ENCODE results near the gene SEPSECS.

DNA sequence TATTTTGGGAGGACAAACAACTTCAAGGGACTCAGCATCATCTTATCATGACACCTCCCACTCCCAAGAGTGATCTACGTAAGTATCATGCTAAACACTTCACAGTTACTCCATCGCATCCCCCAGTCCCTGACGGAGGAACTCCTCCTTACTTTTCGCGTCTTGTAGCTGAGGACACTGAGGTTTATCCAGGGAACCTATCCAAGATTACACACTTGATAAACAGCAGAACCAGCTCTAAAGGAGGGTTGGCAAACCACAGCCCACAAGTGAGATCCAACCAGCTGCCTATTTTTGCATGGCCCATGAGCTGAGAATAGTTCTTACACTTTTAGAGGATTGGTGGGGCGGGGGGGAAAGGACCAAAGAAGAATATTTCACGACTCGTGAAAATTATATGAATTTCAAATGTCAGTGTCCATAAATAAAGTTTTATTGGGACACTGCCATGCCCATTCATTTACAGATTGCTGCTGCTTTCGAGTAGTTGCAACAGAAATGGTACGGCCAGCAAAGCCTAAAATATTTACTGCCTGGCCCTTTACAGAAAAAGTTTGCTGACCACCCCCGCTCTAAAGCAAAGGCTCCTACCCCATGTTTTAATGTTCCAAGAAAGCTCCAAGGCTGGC, 47.8 kb downstream of the SEPSECS start:
- TF ChIP-seq, protein P1, sequence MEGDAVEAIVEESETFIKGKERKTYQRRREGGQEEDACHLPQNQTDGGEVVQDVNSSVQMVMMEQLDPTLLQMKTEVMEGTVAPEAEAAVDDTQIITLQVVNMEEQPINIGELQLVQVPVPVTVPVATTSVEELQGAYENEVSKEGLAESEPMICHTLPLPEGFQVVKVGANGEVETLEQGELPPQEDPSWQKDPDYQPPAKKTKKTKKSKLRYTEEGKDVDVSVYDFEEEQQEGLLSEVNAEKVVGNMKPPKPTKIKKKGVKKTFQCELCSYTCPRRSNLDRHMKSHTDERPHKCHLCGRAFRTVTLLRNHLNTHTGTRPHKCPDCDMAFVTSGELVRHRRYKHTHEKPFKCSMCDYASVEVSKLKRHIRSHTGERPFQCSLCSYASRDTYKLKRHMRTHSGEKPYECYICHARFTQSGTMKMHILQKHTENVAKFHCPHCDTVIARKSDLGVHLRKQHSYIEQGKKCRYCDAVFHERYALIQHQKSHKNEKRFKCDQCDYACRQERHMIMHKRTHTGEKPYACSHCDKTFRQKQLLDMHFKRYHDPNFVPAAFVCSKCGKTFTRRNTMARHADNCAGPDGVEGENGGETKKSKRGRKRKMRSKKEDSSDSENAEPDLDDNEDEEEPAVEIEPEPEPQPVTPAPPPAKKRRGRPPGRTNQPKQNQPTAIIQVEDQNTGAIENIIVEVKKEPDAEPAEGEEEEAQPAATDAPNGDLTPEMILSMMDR (IDR thresholded peaks at IDR 0.05; ENCODE audit: extremely low read depth in 1 of 2, insufficient read depth in 1 of 2, low read depth in 1 of 2, low read length in 2 of 2) = no peak
- TF ChIP-seq POLR2AphosphoS5 (IDR thresholded peaks at IDR 0.05; ENCODE audit: insufficient read depth, low read depth, low read length) (no peak), POLR2A (IDR thresholded peaks at IDR 0.05; ENCODE audit: low read depth, low read length) (no peak)
